ENCODE data around the gene EMC7.

EMC7 gene

GRCh38 chr15:34101366-34102174 is at the start of gene EMC7, which contains the start of gene PGBD4:
Gene EMC7, minus strand, starts transcription at chr15:34101862. Its CDS starts 23 bp downstream, at chr15:34101839.
Gene PGBD4, plus strand, starts transcription at chr15:34102083. Its CDS starts 449 bp downstream, at chr15:34102532.
- in situ Hi-C loops (cut with HindIII; ENCODE audit: low sequenced_read_pairs) = no loop called here

GRCh38 chr15:34147371-34148140 is 45.9 kb upstream of the EMC7 start:
- in situ Hi-C loops (cut with HindIII; ENCODE audit: low sequenced_read_pairs) = no loop called here

- in situ Hi-C loops (cut with HindIII; ENCODE audit: low sequenced_read_pairs) = no loop called here
Observed at GRCh38 chr15:34133511-34133910, 31.8 kb upstream of the EMC7 start.

- in situ Hi-C loops (cut with HindIII; ENCODE audit: low sequenced_read_pairs) = no loop called here
Observed at GRCh38 chr15:34132881-34133280, 31.2 kb upstream of the EMC7 start.

DNA sequence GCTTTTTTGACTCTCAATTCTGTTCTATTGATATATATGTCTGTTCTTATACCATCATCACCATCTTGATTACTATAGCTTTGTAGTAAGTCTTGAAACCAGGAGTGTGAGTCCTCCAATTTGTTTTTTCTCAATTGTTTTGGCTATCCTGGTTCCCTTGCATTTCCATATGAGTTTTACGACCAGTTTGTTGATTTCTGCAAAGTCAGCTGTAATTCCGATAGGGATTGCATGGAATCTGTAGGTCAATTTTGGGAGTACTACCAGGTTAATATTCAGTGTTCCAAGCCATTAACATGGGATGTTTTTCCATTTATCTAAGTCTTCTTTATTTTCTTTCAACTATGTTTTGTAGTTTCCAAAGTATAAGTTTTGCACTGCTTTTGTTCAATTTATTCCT is 27.2 kb upstream of the EMC7 start:
- in situ Hi-C loops (cut with HindIII; ENCODE audit: low sequenced_read_pairs) = no loop called here

DNA sequence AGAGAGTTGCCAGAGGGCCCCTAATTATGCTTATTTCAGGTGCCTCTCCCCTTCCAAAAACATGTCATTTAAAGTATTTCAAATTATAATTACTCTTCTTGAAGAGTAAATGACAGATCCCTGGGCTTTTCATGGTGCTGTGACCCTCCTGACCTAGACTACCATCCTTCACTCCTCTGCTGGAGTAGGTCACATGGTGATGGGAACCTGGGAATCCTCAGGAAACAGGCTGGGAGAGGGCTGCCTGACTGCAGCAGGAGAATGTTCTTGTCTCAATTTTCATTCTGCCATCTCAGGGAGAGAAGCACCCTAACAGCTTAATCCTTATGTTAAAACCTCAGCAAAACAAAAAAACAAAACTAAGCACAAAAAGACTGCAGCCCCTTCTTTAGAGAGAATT is 24.9 kb upstream of the EMC7 start:
- in situ Hi-C loops (cut with HindIII; ENCODE audit: low sequenced_read_pairs) = no loop called here

GRCh38 chr15:34125945-34126344 is 24.3 kb upstream of the EMC7 start:
- in situ Hi-C loops (cut with HindIII; ENCODE audit: low sequenced_read_pairs) = no loop called here

DNA sequence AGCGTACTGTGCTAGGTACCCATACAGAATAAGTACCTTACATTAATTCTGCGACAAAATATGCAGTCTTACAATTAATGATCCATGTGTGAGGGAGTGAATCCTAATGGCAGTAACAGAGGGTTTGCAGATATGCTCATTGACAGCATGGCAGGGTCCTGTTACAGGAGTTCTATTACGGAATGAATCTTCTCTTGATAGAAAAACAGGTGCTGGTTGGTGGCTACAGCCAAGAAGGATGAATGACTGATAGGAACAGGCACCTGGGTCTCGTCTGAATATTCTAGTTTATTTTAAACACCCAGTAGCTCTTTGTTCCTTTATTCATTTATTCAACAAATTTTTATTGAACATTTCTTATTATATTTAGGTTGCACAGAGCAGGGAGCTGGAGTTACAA is 23.0 kb upstream of the EMC7 start:
- in situ Hi-C loops (cut with HindIII; ENCODE audit: low sequenced_read_pairs) = loop anchor here (5.0 kb wide), 2 partner anchors 73 to 98 kb away; no protein-coding TSS in a partner anchor

DNA sequence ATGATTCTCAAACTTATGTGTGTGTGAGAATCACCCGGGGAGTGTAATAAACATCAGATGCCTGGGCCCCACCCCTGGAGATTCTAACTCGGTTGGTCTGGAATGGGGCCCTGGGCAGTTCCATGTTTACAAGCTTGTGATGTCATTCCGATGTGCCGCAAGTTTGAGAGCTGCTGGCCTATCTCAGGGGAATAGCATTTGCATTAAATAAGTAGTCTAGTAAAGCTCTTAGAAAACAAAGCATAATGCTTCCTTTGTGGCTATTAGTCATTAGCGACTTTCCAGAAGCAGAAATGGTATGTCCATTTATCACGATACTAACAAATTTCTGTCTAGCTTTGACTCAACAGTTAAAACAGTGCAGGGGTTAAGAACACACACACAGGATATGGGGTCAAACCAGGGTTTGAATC is 21.1 kb upstream of the EMC7 start:
- in situ Hi-C loops (cut with HindIII; ENCODE audit: low sequenced_read_pairs) = loop anchor here (5.0 kb wide), 2 partner anchors 75 to 100 kb away; no protein-coding TSS in a partner anchor

GRCh38 chr15:34121786-34122185 is 20.1 kb upstream of the EMC7 start:
- in situ Hi-C loops (cut with HindIII; ENCODE audit: low sequenced_read_pairs) = loop anchor here (5.0 kb wide), 2 partner anchors 76 to 101 kb away; no protein-coding TSS in a partner anchor

DNA sequence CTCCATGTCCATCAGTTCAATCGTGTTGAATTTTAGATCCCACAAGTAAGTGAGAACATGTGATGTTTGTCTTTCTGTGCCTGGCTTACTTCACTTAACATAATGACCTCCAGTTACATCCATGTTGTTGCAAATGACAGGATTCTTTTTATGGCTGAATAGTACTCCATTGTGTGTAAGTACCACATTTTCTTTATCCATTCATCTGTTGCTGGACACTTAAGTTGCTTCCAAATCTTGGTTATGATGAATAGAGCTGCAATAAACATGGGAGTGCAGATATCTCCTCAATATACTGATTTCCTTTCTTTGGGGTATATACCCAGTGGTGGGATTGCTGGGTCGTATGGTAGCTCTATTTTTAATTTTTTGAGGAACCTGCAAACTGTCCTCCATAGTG is 18.8 kb upstream of the EMC7 start:
- in situ Hi-C loops (cut with HindIII; ENCODE audit: low sequenced_read_pairs) = loop anchor here (5.0 kb wide), 2 partner anchors 77 to 102 kb away; no protein-coding TSS in a partner anchor

- in situ Hi-C loops (cut with HindIII; ENCODE audit: low sequenced_read_pairs) = no loop called here
Observed at GRCh38 chr15:34119291-34119690, 17.6 kb upstream of the EMC7 start.

DNA sequence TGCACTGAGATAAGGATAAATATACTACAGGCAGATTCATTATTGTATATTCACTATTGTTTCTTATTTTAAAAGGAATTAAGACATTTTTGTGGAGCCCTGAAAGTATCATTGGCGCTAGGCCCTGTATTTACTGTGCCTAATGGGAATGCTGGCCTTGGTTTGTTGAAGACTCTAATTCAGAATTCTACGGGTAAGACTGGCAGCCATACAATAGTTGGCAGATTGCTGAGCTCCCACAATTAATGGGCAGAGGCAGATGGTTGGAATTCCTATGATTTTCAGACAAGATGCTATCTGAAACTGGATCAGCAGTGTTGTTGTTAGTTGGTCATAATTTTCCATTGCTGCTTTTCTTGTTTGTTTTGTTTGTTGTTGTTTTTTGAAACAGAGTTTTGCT is 15.0 kb upstream of the EMC7 start:
- in situ Hi-C loops (cut with HindIII; ENCODE audit: low sequenced_read_pairs) = no loop called here

DNA sequence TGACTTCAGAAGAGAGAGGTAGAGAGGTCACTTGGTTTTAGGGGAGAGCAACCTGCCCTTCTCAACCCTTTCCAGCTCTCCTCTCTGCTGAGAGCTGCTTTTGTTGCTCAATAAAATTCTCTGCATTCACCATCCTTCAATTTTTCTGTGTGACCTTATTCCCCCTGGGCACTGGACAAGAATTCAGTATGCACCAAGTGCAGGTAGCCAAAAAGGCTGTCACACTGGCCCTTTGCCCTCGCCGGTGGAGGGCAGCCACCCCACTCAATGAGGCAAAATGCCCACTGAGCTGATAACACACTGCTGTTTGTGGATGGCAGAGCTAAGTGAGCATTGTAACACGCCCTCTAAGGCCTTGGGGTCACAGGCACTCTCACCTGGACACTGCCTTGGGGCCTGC is 13.1 kb upstream of the EMC7 start:
- in situ Hi-C loops (cut with HindIII; ENCODE audit: low sequenced_read_pairs) = no loop called here

DNA sequence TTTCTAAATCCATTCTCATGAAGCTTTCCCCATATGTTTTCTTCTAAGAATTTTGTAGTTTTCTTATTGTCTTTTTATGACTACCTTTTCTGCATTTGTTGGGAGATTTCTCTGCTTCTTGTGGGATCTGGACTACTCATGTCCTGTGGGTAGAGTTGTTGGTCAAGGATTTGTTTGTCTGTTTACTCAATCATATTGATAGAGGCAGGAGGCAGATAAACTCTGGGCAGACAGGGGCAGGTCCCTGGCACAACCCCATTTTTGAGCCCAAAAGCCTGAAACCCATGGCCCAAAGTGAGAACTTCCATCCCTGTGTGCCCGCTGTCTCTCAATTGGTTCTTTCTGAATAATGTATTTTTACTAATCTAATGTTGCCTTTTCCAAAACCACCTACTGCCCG is 12.6 kb upstream of the EMC7 start:
- in situ Hi-C loops (cut with HindIII; ENCODE audit: low sequenced_read_pairs) = no loop called here

- in situ Hi-C loops (cut with HindIII; ENCODE audit: low sequenced_read_pairs) = no loop called here
Observed at GRCh38 chr15:34111488-34111887, 9.8 kb upstream of the EMC7 start.

- in situ Hi-C loops (cut with HindIII; ENCODE audit: low sequenced_read_pairs) = no loop called here
Observed at GRCh38 chr15:34109797-34110663, 8.4 kb upstream of the EMC7 start.

DNA sequence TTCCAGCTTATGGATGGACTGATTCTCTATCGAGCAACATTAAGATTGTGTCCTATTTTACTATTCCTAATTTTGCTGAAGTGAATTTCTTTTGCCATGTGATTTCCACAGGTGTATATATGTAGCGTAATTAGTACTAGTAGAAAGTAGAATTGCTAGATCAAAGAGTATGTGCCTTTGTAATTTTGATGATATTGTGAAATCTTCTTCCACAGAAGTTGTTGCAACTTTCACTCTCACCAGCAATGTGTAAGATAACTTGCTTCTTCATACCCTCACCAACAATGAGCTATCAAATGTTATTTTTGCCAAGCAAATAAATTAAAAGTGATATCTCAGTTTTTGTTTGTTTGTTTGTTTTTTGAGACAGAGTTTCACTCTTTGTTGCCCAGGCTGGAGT is 5.7 kb upstream of the EMC7 start:
- in situ Hi-C loops (cut with HindIII; ENCODE audit: low sequenced_read_pairs) = no loop called here

- in situ Hi-C loops (cut with HindIII; ENCODE audit: low sequenced_read_pairs) = no loop called here
Observed at GRCh38 chr15:34106423-34106822, 4.8 kb upstream of the EMC7 start.

DNA sequence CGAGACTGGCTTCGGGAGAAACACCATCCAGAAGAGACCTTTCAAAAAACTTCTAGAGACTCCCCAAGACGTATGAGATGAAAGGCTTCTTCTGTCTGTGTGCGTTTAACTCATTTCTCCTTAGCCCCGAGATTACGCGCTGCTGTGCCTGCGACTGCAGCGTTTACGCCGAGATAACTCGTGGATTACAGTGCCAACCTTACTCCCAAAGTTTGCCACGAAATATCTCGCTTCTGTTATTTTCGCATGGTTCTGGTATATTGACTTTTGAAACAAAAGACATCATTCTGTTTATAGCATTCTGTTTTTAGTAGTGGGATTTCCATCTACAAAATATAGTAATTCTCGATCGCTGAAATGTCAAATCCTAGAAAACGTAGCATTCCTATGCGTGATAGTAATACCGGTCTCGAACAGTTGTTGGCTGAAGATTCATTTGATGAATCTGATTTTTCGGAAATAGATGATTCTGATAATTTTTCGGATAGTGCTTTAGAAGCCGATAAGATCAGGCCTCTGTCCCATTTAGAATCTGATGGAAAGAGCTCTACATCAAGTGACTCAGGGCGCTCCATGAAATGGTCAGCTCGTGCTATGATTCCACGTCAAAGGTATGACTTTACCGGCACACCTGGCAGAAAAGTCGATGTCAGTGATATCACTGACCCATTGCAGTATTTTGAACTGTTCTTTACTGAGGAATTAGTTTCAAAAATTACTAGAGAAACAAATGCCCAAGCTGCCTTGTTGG is 688 bp upstream of the EMC7 start:
- in situ Hi-C loops (cut with HindIII; ENCODE audit: low sequenced_read_pairs) = no loop called here

Measured in endothelial cell of hepatic sinusoid (primary cell).